Ascending aorta (tissue), 2 donors: ENCODE results near the gene TTC7B. TPM values are rescaled to one million over a fixed set of nuclear protein-coding genes. Genes with fewer than 3 reads are reported as not detected.
A peak's percentile ranks its signal among the peaks of the same experiment; 100 is the strongest.

ENCODE experiments used
- DNase-seq, 2 donors: peaks; one replicate each; pipeline ENCODE4 v3.0.0-alpha.2; 2019; ENCODE audit warnings: low spot score in 2 of 2
- H3K27ac ChIP-seq, 2 donors: fragments of 200-600 bp; sonication (generic); one replicate each; pipeline ENCODE4 v1.5.1; 2016 to 2017; ENCODE audit warnings: mild to moderate bottlenecking in 1 of 2
- H3K27me3 ChIP-seq: fragments of 200-600 bp; sonication (generic); one replicate; pipeline ENCODE4 v1.5.1; 2017
- H3K36me3 ChIP-seq, 2 donors: fragments of 200-600 bp; sonication (generic); one replicate each; pipeline ENCODE4 v1.5.1; 2016
- H3K4me1 ChIP-seq, 2 donors: fragments of 200-600 bp; sonication (generic); one replicate each; pipeline ENCODE4 v1.5.1; 2016 to 2017; ENCODE audit warnings: mild to moderate bottlenecking in 1 of 2
- H3K4me3 ChIP-seq, 2 donors: fragments of 200-600 bp; sonication (generic); one replicate each; pipeline ENCODE4 v1.5.1; 2016 to 2017; ENCODE audit warnings: mild to moderate bottlenecking in 1 of 2
- H3K9me3 ChIP-seq, 2 donors: fragments of 200-600 bp; sonication (generic); one replicate each; pipeline ENCODE4 v1.5.1; 2016
- CTCF ChIP-seq, 3 experiments: fragments of 200-600 bp in 2 of 3; fragments of 450-650 bp in 1 of 3; sonication (generic) in 2 of 3; IDR thresholded peaks; one replicate each; pipeline ENCODE4 v1.5.1; 2016 to 2019; ENCODE audit warnings: antibody characterized with exemption in 3 of 3, mild to moderate bottlenecking in 1 of 3, moderate library complexity in 1 of 3
- intact Hi-C: fragments of 100-400 bp; cut with DNase I; formaldehyde crosslinking; loops from one replicate; pipeline ENCODE4 v1.15.1; 2023
- total RNA-seq: library from RNA; depleted of rRNA; stranded (reverse); fragments of >200 nt; gene quantifications from one replicate; pipeline ENCODE4 v1.1.0, GENCODE V29; 2016

Gene TTC7B
- total RNA-seq, 1 donor from 2014 or later = 18.5 TPM

GRCh38 chr14:90677484-90678050 is 138.7 kb downstream of the TTC7B start:
- intact Hi-C loops = loop anchor here (2.0 to 5.0 kb wide), 4 partner anchors 73 to 295 kb away; no protein-coding TSS in a partner anchor
- H3K27ac ChIP-seq = peak overlapping the region; percentile 77 to 92
- no peak overlapping the region for H3K4me3 ChIP-seq
- TF ChIP-seq CTCF (IDR thresholded peaks at IDR 0.05) = no peak
- DNase-seq = no peak
- H3K9me3 ChIP-seq = no peaks in the 10 kb centered on the region
- H3K27me3 ChIP-seq = no peaks in the 10 kb centered on the region
- H3K36me3 ChIP-seq = no peaks in the 10 kb centered on the region
- peaks cover 8 to 20% of the 10 kb centered on the region in 2 donors for H3K4me1 ChIP-seq

- H3K4me3 ChIP-seq = no peak overlapping the region
- peak overlapping the region; percentile 77 to 92 for H3K27ac ChIP-seq
- H3K4me1 ChIP-seq = peaks cover 9 to 20% of the 10 kb centered on the region in 2 donors
- no peaks in the 10 kb centered on the region for H3K27me3 ChIP-seq
- DNase-seq = no peak
- TF ChIP-seq CTCF (IDR thresholded peaks at IDR 0.05) = no peak
- H3K36me3 ChIP-seq = no peaks in the 10 kb centered on the region
- intact Hi-C loops = loop anchor here (2.0 to 5.0 kb wide), 4 partner anchors 72 to 295 kb away; no protein-coding TSS in a partner anchor
- H3K9me3 ChIP-seq = no peaks in the 10 kb centered on the region
Observed at GRCh38 chr14:90676912-90677311, 139.3 kb downstream of the TTC7B start.

GRCh38 chr14:90676356-90676755 is 139.9 kb downstream of the TTC7B start:
- Histone ChIP-seq H3K4me1 (peaks cover 10 to 23% of the 10 kb centered on the region in 2 donors), H3K27me3 (no peaks in the 10 kb centered on the region), H3K9me3 (no peaks in the 10 kb centered on the region), H3K4me3 (no peak overlapping the region), H3K36me3 (no peaks in the 10 kb centered on the region), H3K27ac (peak overlapping the region; percentile 77 to 92)
- no peak for TF ChIP-seq CTCF (IDR thresholded peaks at IDR 0.05)
- no peak for DNase-seq
- intact Hi-C loops = loop anchor here (2.0 to 5.0 kb wide), 4 partner anchors 72 to 294 kb away; no protein-coding TSS in a partner anchor

GRCh38 chr14:90675399-90675798 is 140.8 kb downstream of the TTC7B start:
- no peaks in the 10 kb centered on the region for H3K27me3 ChIP-seq
- peak; percentile 78 to 92 for DNase-seq
- H3K9me3 ChIP-seq = no peaks in the 10 kb centered on the region
- no peak for TF ChIP-seq CTCF (IDR thresholded peaks at IDR 0.05)
- peak overlapping the region; percentile 92 to 94 for H3K27ac ChIP-seq
- no peak overlapping the region for H3K4me3 ChIP-seq
- intact Hi-C loops = loop anchor here (2.0 to 5.0 kb wide), 3 partner anchors 21 to 293 kb away; no protein-coding TSS in a partner anchor
- no peaks in the 10 kb centered on the region for H3K36me3 ChIP-seq
- peaks cover 10 to 27% of the 10 kb centered on the region in 2 donors for H3K4me1 ChIP-seq

- no peaks in the 10 kb centered on the region for H3K27me3 ChIP-seq
- H3K9me3 ChIP-seq = no peaks in the 10 kb centered on the region
- intact Hi-C loops = loop anchor here (2.0 to 5.0 kb wide), 3 partner anchors 22 to 292 kb away; no protein-coding TSS in a partner anchor
- H3K36me3 ChIP-seq = no peaks in the 10 kb centered on the region
- TF ChIP-seq CTCF (IDR thresholded peaks at IDR 0.05) = no peak
- peak overlapping the region; percentile 92 to 94 for H3K27ac ChIP-seq
- no peak overlapping the region for H3K4me3 ChIP-seq
- no peak for DNase-seq
- H3K4me1 ChIP-seq = peaks cover 10 to 27% of the 10 kb centered on the region in 2 donors
Observed at GRCh38 chr14:90674716-90675115, 141.5 kb downstream of the TTC7B start.
